H1 (cell line): Measurements from ENCODE around the gene HSD17B8. TPM values are rescaled to one million over a fixed set of nuclear protein-coding genes. Genes with fewer than 3 reads are reported as not detected.

Source experiments
- CTCF ChIA-PET: fragments of 300-600 bp; sonication (Branson Sonifier 250); formaldehyde crosslinking; loops from one replicate; lab custom pipeline; 2021; ENCODE audit not compliant: partially characterized antibody; lab: Charles Lee
- POLR2A ChIA-PET: fragments of 300-600 bp; sonication (Branson Sonifier 250); formaldehyde crosslinking; loops from one replicate; lab custom pipeline; 2021; ENCODE audit warnings: inconsistent platforms; ENCODE audit not compliant: partially characterized antibody; lab: Charles Lee
- DNase-seq, 2 experiments: peaks; one replicate each; pipeline versions ENCODE4 v3.0.0 to v3.0.0-alpha.2; 2010 to 2022; ENCODE audit warnings: low spot score in 2 of 2, low read depth in 1 of 2, mixed read lengths in 1 of 2
- FAIRE-seq: peaks from 2 replicates; lab custom pipeline; 2011; peaks lifted over from hg19 to GRCh38; lab: Jason Lieb, UNC
- H2AFZ ChIP-seq: 2 replicates; pipeline ENCODE4 v1.8.1; 2012; ENCODE audit warnings: low read length, inconsistent platforms
- H2AK5ac ChIP-seq: 2 replicates; pipeline ENCODE4 v1.6.1; 2013; ENCODE audit warnings: low read depth, low read length
- H2BK120ac ChIP-seq: replicated peaks from 2 replicates; pipeline ENCODE3; 2013; ENCODE audit warnings: low read depth, low read length, inconsistent platforms
- H2BK12ac ChIP-seq: 2 replicates; pipeline ENCODE4 v1.6.1; 2013; ENCODE audit warnings: low read depth, low read length
- H2BK15ac ChIP-seq: 2 replicates; pipeline ENCODE4 v1.6.1; 2013; ENCODE audit warnings: low read length
- H2BK20ac ChIP-seq: 2 replicates; pipeline ENCODE4 v1.6.1; 2013; ENCODE audit warnings: low read length
- H2BK5ac ChIP-seq: 2 replicates; pipeline ENCODE4 v1.6.1; 2013; ENCODE audit warnings: low read depth, low read length
- H3K14ac ChIP-seq: 2 replicates; pipeline ENCODE4 v1.6.1; 2013; ENCODE audit warnings: inconsistent platforms; ENCODE audit not compliant: insufficient read length
- H3K18ac ChIP-seq: 2 replicates; pipeline ENCODE4 v1.6.1; 2013; ENCODE audit warnings: low read length; ENCODE audit errors: extremely low read depth
- H3K23ac ChIP-seq: 2 replicates; pipeline ENCODE4 v1.6.1; 2013; ENCODE audit warnings: inconsistent platforms; ENCODE audit not compliant: insufficient read length
- H3K23me2 ChIP-seq: 2 replicates; pipeline ENCODE4 v1.6.1; 2013; ENCODE audit warnings: low read depth, low read length
- H3K27ac ChIP-seq: 2 replicates; pipeline ENCODE4 v1.6.1; 2011; ENCODE audit warnings: low read depth, low read length, inconsistent platforms
- H3K27me3 ChIP-seq, 4 experiments: replicated peaks in 1 of 4; 1 replicate in 1 of 4; 2 replicates in 3 of 4; pipeline versions ENCODE4 v1.6.1 to v1.8.1; 2011 to 2013; ENCODE audit warnings: low read length in 3 of 4, mild to moderate bottlenecking in 3 of 4, inconsistent platforms in 2 of 4, mixed read lengths in 2 of 4, moderate library complexity in 1 of 4; ENCODE audit not compliant: control insufficient read depth in 3 of 4, insufficient read depth in 3 of 4; ENCODE audit errors: extremely low read depth in 1 of 4
- H3K36me3 ChIP-seq, 4 experiments: 2 replicates each; pipeline versions ENCODE4 v1.6.1 to v1.8.1; 2011 to 2013; ENCODE audit warnings: mild to moderate bottlenecking in 4 of 4, low read length in 3 of 4, moderate library complexity in 2 of 4, control low read depth in 1 of 4, inconsistent platforms in 1 of 4; ENCODE audit not compliant: insufficient read depth in 4 of 4, control insufficient read depth in 2 of 4
- H3K4ac ChIP-seq: replicated peaks from 2 replicates; pipeline ENCODE3; 2013; ENCODE audit warnings: low read length, low read depth, mixed read lengths, inconsistent platforms; ENCODE audit not compliant: insufficient read length
- H3K4me1 ChIP-seq, 4 experiments: replicated peaks in 1 of 4; 1 replicate in 1 of 4; 2 replicates in 3 of 4; pipeline versions ENCODE4 v1.6.1 to v1.8.1; 2011 to 2013; ENCODE audit warnings: low read length in 3 of 4, inconsistent platforms in 2 of 4, mixed read lengths in 1 of 4; ENCODE audit not compliant: insufficient read depth in 4 of 4, control insufficient read depth in 3 of 4
- H3K4me2 ChIP-seq, 2 experiments: 2 replicates each; pipeline versions ENCODE4 v1.6.1 to v1.8.1; 2011 to 2013; ENCODE audit warnings: low read depth in 2 of 2, low read length in 2 of 2, control low read depth in 1 of 2, inconsistent platforms in 1 of 2, mild to moderate bottlenecking in 1 of 2; ENCODE audit not compliant: insufficient read depth in 1 of 2
- H3K4me3 ChIP-seq, 4 experiments: fragments of 200-600, 300-600 bp in 1 of 4; sonication (generic), shearing (Covaris generic), sonication (Bioruptor Twin) in 1 of 4; 2 replicates each; pipeline versions ENCODE4 v1.5.1 to v1.8.1; 2011 to 2016; ENCODE audit warnings: low read length in 4 of 4, low read depth in 3 of 4, control low read depth in 2 of 4, inconsistent platforms in 2 of 4, mild to moderate bottlenecking in 2 of 4, mixed read lengths in 1 of 4, moderate library complexity in 1 of 4; ENCODE audit not compliant: insufficient read depth in 2 of 4; ENCODE audit errors: extremely low read depth in 1 of 4
- H3K56ac ChIP-seq: replicated peaks from 2 replicates; pipeline ENCODE3; 2013; ENCODE audit warnings: low read depth, mild to moderate bottlenecking, mixed read lengths, low read length, inconsistent platforms; ENCODE audit not compliant: insufficient read length
- H3K79me1 ChIP-seq: 2 replicates; pipeline ENCODE4 v1.6.1; 2013; ENCODE audit warnings: low read depth, low read length, control low read depth
- H3K79me2 ChIP-seq, 2 experiments: 2 replicates each; pipeline versions ENCODE4 v1.6.1 to v1.8.1; 2012 to 2013; ENCODE audit warnings: low read length in 2 of 2, mild to moderate bottlenecking in 2 of 2, inconsistent platforms in 1 of 2; ENCODE audit not compliant: insufficient read depth in 2 of 2, control insufficient read depth in 1 of 2
- H3K9ac ChIP-seq, 4 experiments: replicated peaks in 1 of 4; 1 replicate in 1 of 4; 2 replicates in 3 of 4; pipeline versions ENCODE4 v1.6.1 to v1.8.1; 2011 to 2013; ENCODE audit warnings: low read depth in 3 of 4, low read length in 3 of 4, control low read depth in 2 of 4, mild to moderate bottlenecking in 2 of 4, moderate library complexity in 2 of 4, inconsistent platforms in 1 of 4; ENCODE audit errors: extremely low read depth in 1 of 4
- H3K9me3 ChIP-seq, 2 experiments: 2 replicates each; pipeline versions ENCODE4 v1.6.1 to v1.8.1; 2012 to 2013; ENCODE audit warnings: mild to moderate bottlenecking in 2 of 2, moderate library complexity in 2 of 2, control low read depth in 1 of 2, inconsistent platforms in 1 of 2, low read depth in 1 of 2, low read length in 1 of 2, mixed read lengths in 1 of 2; ENCODE audit not compliant: insufficient read depth in 2 of 2
- H4K20me1 ChIP-seq, 2 experiments: replicated peaks in 1 of 2; 2 replicates each; pipeline versions ENCODE3 to v1.8.1; 2011 to 2013; ENCODE audit warnings: inconsistent platforms in 2 of 2, low read length in 2 of 2, mild to moderate bottlenecking in 1 of 2; ENCODE audit not compliant: insufficient read depth in 2 of 2, control insufficient read depth in 1 of 2
- H4K5ac ChIP-seq: 2 replicates; pipeline ENCODE4 v1.6.1; 2013; ENCODE audit warnings: low read length, low read depth, mixed read lengths, inconsistent platforms; ENCODE audit not compliant: insufficient read length
- H4K8ac ChIP-seq: 2 replicates; pipeline ENCODE4 v1.8.0; 2013; ENCODE audit warnings: mild to moderate bottlenecking, moderate library complexity, low read length, inconsistent platforms; ENCODE audit not compliant: insufficient read depth; ENCODE audit errors: extremely low read depth
- H4K91ac ChIP-seq: replicated peaks from 2 replicates; pipeline ENCODE3; 2013; ENCODE audit warnings: low read length, mixed read lengths, inconsistent platforms; ENCODE audit not compliant: insufficient read length
- EGR1 ChIP-seq: IDR thresholded peaks from 2 replicates; pipeline ENCODE4 v1.6.1; 2011; ENCODE audit warnings: low read depth, low read length, borderline replicate concordance
- EZH2 ChIP-seq: fragments of 200-600 bp; sonication (generic); IDR thresholded peaks from 2 replicates; pipeline ENCODE4 v1.7.1; 2012; ENCODE audit warnings: low read depth, mild to moderate bottlenecking, moderate library complexity, low read length, inconsistent platforms; ENCODE audit not compliant: severe bottlenecking
- HDAC6 ChIP-seq: IDR thresholded peaks from one replicate; pipeline ENCODE4 v1.7.1; 2012; ENCODE audit warnings: low read depth, mild to moderate bottlenecking, inconsistent platforms, low read length, moderate library complexity
- KDM1A ChIP-seq: fragments of 200-600, 300-600 bp; sonication (generic); IDR thresholded peaks from 2 replicates; pipeline ENCODE4 v1.7.1; 2016; ENCODE audit warnings: mild to moderate bottlenecking, low read length, borderline replicate concordance
- TAF7 ChIP-seq: optimal IDR thresholded peaks from 2 replicates; pipeline ENCODE3; 2011; ENCODE audit warnings: low read depth, mild to moderate bottlenecking, inconsistent platforms, low read length, moderate library complexity, borderline replicate concordance
- WGBS, 2 experiments: shearing (Covaris generic) in 1 of 2; methylation state at CpG; one replicate each; pipeline versions ENCODE4 v1.1.6 to v1.1.7; 2013 to 2015; ENCODE audit warnings: low lambda C conversion rate in 2 of 2, mixed read lengths in 2 of 2, inconsistent platforms in 1 of 2, low coverage in 1 of 2, missing lambda C conversion rate in 1 of 2; ENCODE audit not compliant: insufficient replicate concordance in 2 of 2, insufficient coverage in 1 of 2, insufficient read length in 1 of 2; ENCODE audit errors: extremely low coverage in 1 of 2, missing lambda C conversion rate in 1 of 2; 5-methylcytosine and 5-hydroxymethylcytosine counted together
- polyA plus RNA-seq, 7 experiments: library from polyadenylated mRNA; depleted of rRNA in 3 of 7; stranded (reverse) in 5 of 7; unstranded in 2 of 7; fragments of >200 nt in 5 of 7; fragments of 200-250 nt in 2 of 7; gene quantifications; 1 replicate in 5 of 7; 2 replicates in 1 of 7; 4 replicates in 1 of 7; pipeline versions ENCODE4 v1.2.1 to v1.2.3, GENCODE V29; 2011 to 2013; ENCODE audit warnings: missing spikeins in 2 of 7, mixed read lengths in 2 of 7
- total RNA-seq: library from RNA; stranded (reverse); fragmentation: NEBNext Ultra II Directional; extraction: Animal tissue kit (Norgen Biotek cat#: 25700); gene quantifications from 2 replicates; pipeline ENCODE4 v1.2.1, GENCODE V29; 2021

HSD17B8 gene
- total and polyA plus RNA-seq, 2 of the 8 experiments (the other 6 are each of a cell fraction or from before 2014, with no cell fraction given), result 3.3 to 17.1 TPM

- no peak for FAIRE-seq
- no peak overlapping the region for H3K14ac ChIP-seq
- no peak overlapping the region for H3K56ac ChIP-seq
- H3K18ac ChIP-seq, result no peak overlapping the region
- H2BK5ac ChIP-seq, result no peak overlapping the region
- H2BK15ac ChIP-seq, result no peak overlapping the region
- no peak overlapping the region for H2AK5ac ChIP-seq
- no peak for DNase-seq
- H3K4ac ChIP-seq, result no peak overlapping the region
- no peak overlapping the region for H4K5ac ChIP-seq
- ChIA-PET CTCF (interaction anchor here (0.6 to 9.5 kb wide), 8 partner anchors 8 to 167 kb away, joined by 3 to 69 read pairs (median 4); no protein-coding TSS in a partner anchor), POLR2A (no interaction called here)
- H2BK120ac ChIP-seq, result no peak overlapping the region
- no peaks in the 10 kb centered on the region for H3K27me3 ChIP-seq
- no peaks in the 10 kb centered on the region for H3K79me1 ChIP-seq
- no peaks in the 10 kb centered on the region; a peak in 1 of 4 replicates for H3K9me3 ChIP-seq
- no peaks in the 10 kb centered on the region for H4K20me1 ChIP-seq
- H3K23ac ChIP-seq, result no peak overlapping the region
- no peak overlapping the region for H4K91ac ChIP-seq
- H3K79me2 ChIP-seq, result no peaks in the 10 kb centered on the region
- no peak overlapping the region; a peak in 1 of 7 replicates for H3K9ac ChIP-seq
- H3K4me3 ChIP-seq, result no peak overlapping the region
- no peak overlapping the region for H2BK20ac ChIP-seq
- peaks cover 0 to 3% (median 0%) of the 10 kb centered on the region in 4 experiments; a peak in 2 of 7 replicates for H3K4me1 ChIP-seq
- no peak overlapping the region for H3K4me2 ChIP-seq
- peaks cover under 1% of the 10 kb centered on the region; the same call in 1 of the 2 replicates for H3K23me2 ChIP-seq
- no peak overlapping the region for H4K8ac ChIP-seq
- WGBS, 2 experiments, result 89% methylated on average over 6 of the region's 6 CpGs; no CpG with 5 or more reads in 1 of the 2 experiments
- H2BK12ac ChIP-seq, result no peak overlapping the region
- H3K36me3 ChIP-seq, result no peaks in the 10 kb centered on the region
- TF ChIP-seq EZH2 (no peak), TAF7 (no peak), KDM1A (no peak), EGR1 (no peak), HDAC6 (no peak)
- TF ChIP-seq, all 59 proteins: peak for 0
- no peak overlapping the region for H2AFZ ChIP-seq
- H3K27ac ChIP-seq, result no peak overlapping the region
Measured at GRCh38 chr6:33156561-33156960, 47.9 kb upstream of the HSD17B8 start.
